ENCODE data around the gene USP17L12.
"Not testable (repeated sequence)": the region's sequence is repeated elsewhere in the genome, so short reads cannot be mapped to it uniquely, and the experiment has no call there.

Gene USP17L12, protein sequence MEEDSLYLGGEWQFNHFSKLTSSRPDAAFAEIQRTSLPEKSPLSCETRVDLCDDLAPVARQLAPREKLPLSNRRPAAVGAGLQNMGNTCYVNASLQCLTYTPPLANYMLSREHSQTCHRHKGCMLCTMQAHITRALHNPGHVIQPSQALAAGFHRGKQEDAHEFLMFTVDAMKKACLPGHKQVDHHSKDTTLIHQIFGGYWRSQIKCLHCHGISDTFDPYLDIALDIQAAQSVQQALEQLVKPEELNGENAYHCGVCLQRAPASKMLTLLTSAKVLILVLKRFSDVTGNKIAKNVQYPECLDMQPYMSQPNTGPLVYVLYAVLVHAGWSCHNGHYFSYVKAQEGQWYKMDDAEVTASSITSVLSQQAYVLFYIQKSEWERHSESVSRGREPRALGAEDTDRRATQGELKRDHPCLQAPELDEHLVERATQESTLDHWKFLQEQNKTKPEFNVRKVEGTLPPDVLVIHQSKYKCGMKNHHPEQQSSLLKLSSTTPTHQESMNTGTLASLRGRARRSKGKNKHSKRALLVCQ

DNA sequence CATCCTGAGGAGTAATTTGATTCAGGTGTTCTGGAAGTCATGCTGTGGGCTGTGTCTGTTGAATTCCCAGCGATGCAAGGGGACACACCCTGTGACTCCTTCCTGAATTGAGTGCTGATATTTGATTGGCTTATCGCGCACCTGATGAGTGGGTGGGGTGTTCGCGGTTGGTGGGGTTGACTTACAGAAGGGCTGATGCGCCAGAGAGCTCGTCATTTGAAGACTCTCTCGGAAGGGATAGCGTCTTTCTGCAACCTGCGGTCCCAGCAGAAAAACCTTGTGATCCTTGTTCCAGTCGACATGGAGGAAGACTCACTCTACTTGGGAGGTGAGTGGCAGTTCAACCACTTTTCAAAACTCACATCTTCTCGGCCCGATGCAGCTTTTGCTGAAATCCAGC, at the start of gene USP17L12:
Gene USP17L12, plus strand, starts transcription at position 301 of the 400 bp plus-strand sequence. Its CDS starts 0 bp downstream, at position 301.
- not testable (repeated sequence) for DNase-seq (ENCODE audit: low spot score)

DNA sequence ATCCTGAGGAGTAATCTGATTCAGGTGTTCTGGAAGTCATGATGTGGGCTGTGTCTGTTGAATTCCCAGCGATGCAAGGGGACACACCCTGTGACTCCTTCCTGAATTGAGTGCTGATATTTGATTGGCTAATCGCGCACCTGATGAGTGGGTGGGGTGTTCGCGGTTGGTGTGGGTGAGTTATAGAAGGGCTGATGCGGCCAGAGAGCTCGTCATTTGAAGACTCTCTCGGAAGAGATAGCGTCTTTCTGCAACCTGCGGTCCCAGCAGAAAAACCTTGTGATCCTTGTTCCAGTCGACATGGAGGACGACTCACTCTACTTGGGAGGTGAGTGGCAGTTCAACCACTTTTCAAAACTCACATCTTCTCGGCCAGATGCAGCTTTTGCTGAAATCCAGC, 9.6 kb upstream of the USP17L12 start, which contains the start of gene USP17L10:
Gene USP17L10, plus strand, starts transcription at position 301 of the 400 bp plus-strand sequence. Its CDS starts 0 bp downstream, at position 301.
- DNase-seq (ENCODE audit: low spot score): not testable (repeated sequence)

DNA sequence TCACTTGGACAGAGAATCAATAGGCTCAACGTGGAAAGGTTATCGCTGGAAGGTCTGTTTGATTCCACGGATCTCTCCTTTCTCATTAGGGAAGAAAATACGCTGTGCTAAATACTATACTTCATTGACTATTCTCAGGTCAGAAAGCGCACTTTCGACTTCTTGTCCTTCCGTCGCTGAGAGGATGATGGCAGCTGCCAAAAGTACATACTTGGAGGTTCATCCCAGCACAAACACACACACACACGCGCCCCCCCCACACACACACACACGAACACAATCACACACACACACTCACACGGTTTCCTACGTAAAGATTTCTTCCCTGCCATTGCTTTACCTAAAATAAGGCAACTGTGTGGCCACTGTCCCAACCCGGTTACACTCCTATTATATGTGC, 5.3 kb upstream of the USP17L12 start:
- not testable (repeated sequence) for DNase-seq (ENCODE audit: low spot score)

DNA sequence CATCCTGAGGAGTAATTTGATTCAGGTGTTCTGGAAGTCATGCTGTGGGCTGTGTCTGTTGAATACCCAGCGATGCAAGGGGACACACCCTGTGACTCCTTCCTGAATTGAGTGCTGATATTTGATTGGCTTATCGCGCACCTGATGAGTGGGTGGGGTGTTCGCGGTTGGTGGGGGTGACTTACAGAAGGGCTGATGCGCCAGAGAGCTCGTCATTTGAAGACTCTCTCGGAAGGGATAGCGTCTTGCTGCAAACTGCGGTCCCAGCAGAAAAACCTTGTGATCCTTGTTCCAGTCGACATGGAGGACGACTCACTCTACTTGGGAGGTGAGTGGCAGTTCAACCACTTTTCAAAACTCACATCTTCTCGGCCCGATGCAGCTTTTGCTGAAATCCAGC, 4.8 kb upstream of the USP17L12 start, which contains the start of gene USP17L11:
Gene USP17L11, plus strand, starts transcription at position 301 of the 400 bp plus-strand sequence. Its CDS starts 0 bp downstream, at position 301.
- DNase-seq (ENCODE audit: low spot score): not testable (repeated sequence)

DNA sequence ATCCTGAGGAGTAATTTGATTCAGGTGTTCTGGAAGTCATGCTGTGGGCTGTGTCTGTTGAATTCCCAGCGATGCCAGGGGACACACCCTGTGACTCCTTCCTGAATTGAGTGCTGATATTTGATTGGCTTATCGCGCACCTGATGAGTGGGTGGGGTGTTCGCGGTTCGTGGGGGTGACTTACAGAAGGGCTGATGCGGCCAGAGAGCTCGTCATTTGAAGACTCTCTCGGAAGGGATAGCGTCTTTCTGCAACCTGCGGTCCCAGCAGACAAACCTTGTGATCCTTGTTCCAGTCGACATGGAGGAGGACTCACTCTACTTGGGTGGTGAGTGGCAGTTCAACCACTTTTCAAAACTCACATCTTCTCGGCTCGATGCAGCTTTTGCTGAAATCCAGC, 4.6 kb downstream of the USP17L12 start, which contains the start of gene USP17L13:
Gene USP17L13, plus strand, starts transcription at position 301 of the 400 bp plus-strand sequence. Its CDS starts 0 bp downstream, at position 301.
- DNase-seq (ENCODE audit: low spot score): not testable (repeated sequence)

DNA sequence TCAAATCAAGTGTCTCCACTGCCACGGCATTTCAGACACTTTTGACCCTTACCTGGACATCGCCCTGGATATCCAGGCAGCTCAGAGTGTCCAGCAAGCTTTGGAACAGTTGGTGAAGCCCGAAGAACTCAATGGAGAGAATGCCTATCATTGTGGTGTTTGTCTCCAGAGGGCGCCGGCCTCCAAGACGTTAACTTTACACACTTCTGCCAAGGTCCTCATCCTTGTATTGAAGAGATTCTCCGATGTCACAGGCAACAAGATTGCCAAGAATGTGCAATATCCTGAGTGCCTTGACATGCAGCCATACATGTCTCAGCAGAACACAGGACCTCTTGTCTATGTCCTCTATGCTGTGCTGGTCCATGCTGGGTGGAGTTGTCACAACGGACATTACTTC, 10.3 kb downstream of the USP17L12 start:
- not testable (repeated sequence) for DNase-seq (ENCODE audit: low spot score)

DNA sequence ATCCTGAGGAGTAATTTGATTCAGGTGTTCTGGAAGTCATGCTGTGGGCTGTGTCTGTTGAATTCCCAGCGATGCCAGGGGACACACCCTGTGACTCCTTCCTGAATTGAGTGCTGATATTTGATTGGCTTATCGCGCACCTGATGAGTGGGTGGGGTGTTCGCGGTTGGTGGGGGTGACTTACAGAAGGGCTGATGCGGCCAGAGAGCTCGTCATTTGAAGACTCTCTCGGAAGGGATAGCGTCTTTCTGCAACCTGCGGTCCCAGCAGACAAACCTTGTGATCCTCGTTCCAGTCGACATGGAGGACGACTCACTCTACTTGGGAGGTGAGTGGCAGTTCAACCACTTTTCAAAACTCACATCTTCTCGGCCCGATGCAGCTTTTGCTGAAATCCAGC, 14.1 kb downstream of the USP17L12 start, which contains the start of gene USP17L15:
Gene USP17L15, plus strand, starts transcription at position 301 of the 400 bp plus-strand sequence. Its CDS starts 0 bp downstream, at position 301.
- DNase-seq (ENCODE audit: low spot score): not testable (repeated sequence)

DNA sequence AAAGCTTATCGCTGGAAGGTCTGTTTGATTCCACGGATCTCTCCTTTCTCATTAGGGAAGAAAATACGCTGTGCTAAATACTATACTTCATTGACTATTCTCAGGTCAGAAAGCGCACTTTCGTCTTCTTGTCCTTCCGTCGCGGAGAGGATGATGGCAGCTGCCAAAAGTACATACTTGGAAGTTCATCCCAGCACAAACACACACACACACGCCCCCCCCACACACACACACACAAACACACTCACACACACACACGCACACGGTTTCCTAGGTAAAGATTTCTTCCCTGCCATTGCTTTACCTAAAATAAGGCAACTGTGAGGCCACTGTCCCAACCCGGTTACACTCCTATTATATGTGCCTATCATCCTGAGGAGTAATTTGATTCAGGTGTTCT, 18.5 kb downstream of the USP17L12 start:
- not testable (repeated sequence) for DNase-seq (ENCODE audit: low spot score)

DNA sequence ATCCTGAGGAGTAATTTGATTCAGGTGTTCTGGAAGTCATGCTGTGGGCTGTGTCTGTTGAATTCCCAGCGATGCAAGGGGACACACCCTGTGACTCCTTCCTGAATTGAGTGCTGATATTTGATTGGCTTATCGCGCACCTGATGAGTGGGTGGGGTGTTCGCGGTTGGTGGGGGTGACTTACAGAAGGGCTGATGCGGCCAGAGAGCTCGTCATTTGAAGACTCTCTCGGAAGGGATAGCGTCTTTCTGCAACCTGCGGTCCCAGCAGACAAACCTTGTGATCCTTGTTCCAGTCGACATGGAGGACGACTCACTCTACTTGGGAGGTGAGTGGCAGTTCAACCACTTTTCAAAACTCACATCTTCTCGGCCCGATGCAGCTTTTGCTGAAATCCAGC, 23.6 kb downstream of the USP17L12 start, which contains the start of gene USP17L17:
Gene USP17L17, plus strand, starts transcription at position 301 of the 400 bp plus-strand sequence. Its CDS starts 0 bp downstream, at position 301.
- not testable (repeated sequence) for DNase-seq (ENCODE audit: low spot score)

DNA sequence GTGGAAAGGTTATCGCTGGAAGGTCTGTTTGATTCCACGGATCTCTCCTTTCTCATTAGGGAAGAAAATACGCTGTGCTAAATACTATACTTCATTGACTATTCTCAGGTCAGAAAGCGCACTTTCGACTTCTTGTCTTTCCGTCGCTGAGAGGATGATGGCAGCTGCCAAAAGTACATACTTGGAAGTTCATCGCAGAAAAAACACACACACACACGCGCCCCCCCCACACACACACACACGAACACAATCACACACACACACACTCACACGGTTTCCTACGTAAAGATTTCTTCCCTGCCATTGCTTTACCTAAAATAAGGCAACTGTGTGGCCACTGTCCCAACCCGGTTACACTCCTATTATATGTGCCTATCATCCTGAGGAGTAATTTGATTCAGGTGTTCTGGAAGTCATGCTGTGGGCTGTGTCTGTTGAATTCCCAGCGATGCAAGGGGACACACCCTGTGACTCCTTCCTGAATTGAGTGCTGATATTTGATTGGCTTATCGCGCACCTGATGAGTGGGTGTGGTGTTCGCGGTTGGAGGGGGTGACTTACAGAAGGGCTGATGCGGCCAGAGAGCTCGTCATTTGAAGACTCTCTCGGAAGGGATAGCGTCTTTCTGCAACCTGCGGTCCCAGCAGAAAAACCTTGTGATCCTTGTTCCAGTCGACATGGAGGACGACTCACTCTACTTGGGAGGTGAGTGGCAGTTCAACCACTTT, 28.2 kb downstream of the USP17L12 start, which contains the start of gene USP17L18:
Gene USP17L18, plus strand, starts transcription at position 678 of the 728 bp plus-strand sequence. Its CDS starts 0 bp downstream, at position 678.
- DNase-seq (ENCODE audit: low spot score): not testable (repeated sequence)

DNA sequence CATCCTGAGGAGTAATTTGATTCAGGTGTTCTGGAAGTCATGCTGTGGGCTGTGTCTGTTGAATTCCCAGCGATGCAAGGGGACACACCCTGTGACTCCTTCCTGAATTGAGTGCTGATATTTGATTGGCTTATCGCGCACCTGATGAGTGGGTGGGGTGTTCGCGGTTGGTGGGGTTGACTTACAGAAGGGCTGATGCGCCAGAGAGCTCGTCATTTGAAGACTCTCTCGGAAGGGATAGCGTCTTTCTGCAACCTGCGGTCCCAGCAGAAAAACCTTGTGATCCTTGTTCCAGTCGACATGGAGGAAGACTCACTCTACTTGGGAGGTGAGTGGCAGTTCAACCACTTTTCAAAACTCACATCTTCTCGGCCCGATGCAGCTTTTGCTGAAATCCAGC, 33.1 kb downstream of the USP17L12 start, which contains the start of gene USP17L19:
Gene USP17L19, plus strand, starts transcription at position 301 of the 400 bp plus-strand sequence. Its CDS starts 0 bp downstream, at position 301.
- not testable (repeated sequence) for DNase-seq (ENCODE audit: low spot score)

DNA sequence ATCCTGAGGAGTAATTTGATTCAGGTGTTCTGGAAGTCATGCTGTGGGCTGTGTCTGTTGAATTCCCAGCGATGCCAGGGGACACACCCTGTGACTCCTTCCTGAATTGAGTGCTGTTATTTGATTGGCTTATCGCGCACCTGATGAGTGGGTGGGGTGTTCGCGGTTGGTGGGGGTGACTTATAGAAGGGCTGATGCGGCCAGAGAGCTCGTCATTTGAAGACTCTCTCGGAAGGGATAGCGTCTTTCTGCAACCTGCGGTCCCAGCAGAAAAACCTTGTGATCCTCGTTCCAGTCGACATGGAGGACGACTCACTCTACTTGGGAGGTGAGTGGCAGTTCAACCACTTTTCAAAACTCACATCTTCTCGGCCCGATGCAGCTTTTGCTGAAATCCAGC, 37.9 kb downstream of the USP17L12 start, which contains the start of gene USP17L20:
Gene USP17L20, plus strand, starts transcription at position 301 of the 400 bp plus-strand sequence. Its CDS starts 0 bp downstream, at position 301.
- not testable (repeated sequence) for DNase-seq (ENCODE audit: low spot score)

DNA sequence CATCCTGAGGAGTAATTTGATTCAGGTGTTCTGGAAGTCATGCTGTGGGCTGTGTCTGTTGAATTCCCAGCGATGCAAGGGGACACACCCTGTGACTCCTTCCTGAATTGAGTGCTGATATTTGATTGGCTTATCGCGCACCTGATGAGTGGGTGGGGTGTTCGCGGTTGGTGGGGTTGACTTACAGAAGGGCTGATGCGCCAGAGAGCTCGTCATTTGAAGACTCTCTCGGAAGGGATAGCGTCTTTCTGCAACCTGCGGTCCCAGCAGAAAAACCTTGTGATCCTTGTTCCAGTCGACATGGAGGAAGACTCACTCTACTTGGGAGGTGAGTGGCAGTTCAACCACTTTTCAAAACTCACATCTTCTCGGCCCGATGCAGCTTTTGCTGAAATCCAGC, 42.6 kb downstream of the USP17L12 start, which contains the start of gene USP17L21:
Gene USP17L21, plus strand, starts transcription at position 301 of the 400 bp plus-strand sequence. Its CDS starts 0 bp downstream, at position 301.
- DNase-seq (ENCODE audit: low spot score): not testable (repeated sequence)

DNA sequence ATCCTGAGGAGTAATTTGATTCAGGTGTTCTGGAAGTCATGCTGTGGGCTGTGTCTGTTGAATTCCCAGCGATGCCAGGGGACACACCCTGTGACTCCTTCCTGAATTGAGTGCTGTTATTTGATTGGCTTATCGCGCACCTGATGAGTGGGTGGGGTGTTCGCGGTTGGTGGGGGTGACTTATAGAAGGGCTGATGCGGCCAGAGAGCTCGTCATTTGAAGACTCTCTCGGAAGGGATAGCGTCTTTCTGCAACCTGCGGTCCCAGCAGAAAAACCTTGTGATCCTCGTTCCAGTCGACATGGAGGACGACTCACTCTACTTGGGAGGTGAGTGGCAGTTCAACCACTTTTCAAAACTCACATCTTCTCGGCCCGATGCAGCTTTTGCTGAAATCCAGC, 47.4 kb downstream of the USP17L12 start, which contains the start of gene USP17L22:
Gene USP17L22, plus strand, starts transcription at position 301 of the 400 bp plus-strand sequence. Its CDS starts 0 bp downstream, at position 301.
- not testable (repeated sequence) for DNase-seq (ENCODE audit: low spot score)

Data from hematopoietic multipotent progenitor cell treated with erythropoietin and hydrocortisone succinate and interleukin-3 and kit ligand, for 15 days (in vitro differentiated cells).